Prostate gland (tissue), 2 donors: Measurements from ENCODE around the gene MAGI3. TPM values are rescaled to one million over a fixed set of nuclear protein-coding genes. Genes with fewer than 3 reads are reported as not detected.

Experiments used
- DNase-seq: peaks from one replicate; pipeline ENCODE4 v3.0.0-alpha.2; 2019; ENCODE audit warnings: low spot score
- H3K27ac ChIP-seq, 2 donors: fragments of 200-600 bp; sonication (generic); 2 replicates each; pipeline ENCODE4 v1.5.1; 2017 to 2019
- H3K27me3 ChIP-seq: fragments of 200-600 bp; sonication (generic); replicated peaks from 2 replicates; pipeline ENCODE4 v1.5.1; 2019; ENCODE audit not compliant: insufficient read depth
- H3K36me3 ChIP-seq, 2 donors: fragments of 200-600 bp; sonication (generic); 1 replicate in 1 of 2; 2 replicates in 1 of 2; pipeline versions ENCODE4 v1.5.1 to v1.8.1; 2017 to 2019
- H3K4me1 ChIP-seq: fragments of 200-600 bp; sonication (generic); replicated peaks from 2 replicates; pipeline ENCODE4 v1.5.1; 2019
- H3K4me3 ChIP-seq, 2 donors: fragments of 200-600 bp; sonication (generic); 2 replicates each; pipeline ENCODE4 v1.5.1; 2017 to 2019
- H3K9me3 ChIP-seq: fragments of 200-600 bp; sonication (generic); 2 replicates; pipeline ENCODE4 v1.5.1; 2017
- POLR2A ChIP-seq: fragments of 450-650 bp; IDR thresholded peaks from one replicate; pipeline ENCODE4 v1.6.1; 2016; ENCODE audit warnings: antibody characterized with exemption, mild to moderate bottlenecking
- POLR2AphosphoS5 ChIP-seq: sonication (generic); formaldehyde crosslinking; IDR thresholded peaks from one replicate; pipeline ENCODE4 v1.6.1; 2017; ENCODE audit warnings: antibody characterized with exemption
- WGBS: methylation state at CpG from one replicate; pipeline ENCODE4 v1.1.5; 2018; 5-methylcytosine and 5-hydroxymethylcytosine counted together
- intact Hi-C: fragments of 100-400 bp; cut with DNase I; formaldehyde crosslinking; loops from one replicate; pipeline ENCODE4 v1.14.2; 2022
- total RNA-seq, 2 donors: library from RNA; depleted of rRNA; stranded (reverse); fragments of >200 nt; gene quantifications; one replicate each; pipeline ENCODE4 v1.1.0, GENCODE V29; 2016
- TF ChIP-seq, protein P1 (sequence below), 4 experiments: fragments of 200-600 bp in 2 of 4; fragments of 450-650 bp in 2 of 4; sonication (generic) in 2 of 4; IDR thresholded peaks; 1 replicate in 3 of 4; 2 replicates in 1 of 4; pipeline ENCODE4 v1.5.1; 2016 to 2019; ENCODE audit warnings: antibody characterized with exemption in 4 of 4, mild to moderate bottlenecking in 2 of 4, moderate library complexity in 2 of 4

The MAGI3 gene
- total RNA-seq, 2 donors from 2014 or later: 20.2 to 23.2 TPM

DNA sequence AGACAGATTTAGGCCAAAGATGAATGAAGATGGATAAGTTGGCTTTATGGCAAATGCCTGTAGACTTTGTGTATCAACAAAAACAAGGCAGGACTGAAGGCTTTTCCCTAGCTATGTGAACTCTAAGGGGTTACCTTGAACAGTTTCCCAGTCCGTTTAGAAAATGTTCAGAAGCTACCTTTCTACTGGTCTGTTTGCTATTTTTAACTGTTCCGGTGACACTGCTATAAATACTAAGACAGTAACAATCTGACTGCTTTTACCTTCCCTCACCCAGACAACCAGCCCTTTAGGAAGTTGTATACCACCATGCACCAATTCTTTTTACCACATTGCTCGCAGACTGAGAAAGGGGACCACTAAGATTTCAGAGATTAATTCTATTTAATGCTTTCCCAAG is 266.8 kb downstream of the MAGI3 start:
- intact Hi-C loops: no loop called here
- Histone ChIP-seq H3K27me3 (no peaks in the 10 kb centered on the region), H3K4me3 (no peak overlapping the region), H3K4me1 (no peaks in the 10 kb centered on the region), H3K36me3 (no peaks in the 10 kb centered on the region), H3K9me3 (no peaks in the 10 kb centered on the region), H3K27ac (no peak overlapping the region)
- TF ChIP-seq, protein P1, sequence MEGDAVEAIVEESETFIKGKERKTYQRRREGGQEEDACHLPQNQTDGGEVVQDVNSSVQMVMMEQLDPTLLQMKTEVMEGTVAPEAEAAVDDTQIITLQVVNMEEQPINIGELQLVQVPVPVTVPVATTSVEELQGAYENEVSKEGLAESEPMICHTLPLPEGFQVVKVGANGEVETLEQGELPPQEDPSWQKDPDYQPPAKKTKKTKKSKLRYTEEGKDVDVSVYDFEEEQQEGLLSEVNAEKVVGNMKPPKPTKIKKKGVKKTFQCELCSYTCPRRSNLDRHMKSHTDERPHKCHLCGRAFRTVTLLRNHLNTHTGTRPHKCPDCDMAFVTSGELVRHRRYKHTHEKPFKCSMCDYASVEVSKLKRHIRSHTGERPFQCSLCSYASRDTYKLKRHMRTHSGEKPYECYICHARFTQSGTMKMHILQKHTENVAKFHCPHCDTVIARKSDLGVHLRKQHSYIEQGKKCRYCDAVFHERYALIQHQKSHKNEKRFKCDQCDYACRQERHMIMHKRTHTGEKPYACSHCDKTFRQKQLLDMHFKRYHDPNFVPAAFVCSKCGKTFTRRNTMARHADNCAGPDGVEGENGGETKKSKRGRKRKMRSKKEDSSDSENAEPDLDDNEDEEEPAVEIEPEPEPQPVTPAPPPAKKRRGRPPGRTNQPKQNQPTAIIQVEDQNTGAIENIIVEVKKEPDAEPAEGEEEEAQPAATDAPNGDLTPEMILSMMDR (IDR thresholded peaks at IDR 0.05): no peak
- TF ChIP-seq POLR2AphosphoS5 (no peak), POLR2A (no peak)
- whole genome bisulfite sequencing: 48% methylated on average over 3 of the region's 3 CpGs
- no peak for DNase-seq

GRCh38 chr1:113657556-113658063 is 267.3 kb downstream of the MAGI3 start:
- Histone ChIP-seq H3K9me3 (no peaks in the 10 kb centered on the region), H3K4me3 (no peak overlapping the region), H3K4me1 (no peaks in the 10 kb centered on the region), H3K27me3 (no peaks in the 10 kb centered on the region), H3K27ac (no peak overlapping the region), H3K36me3 (no peaks in the 10 kb centered on the region)
- TF ChIP-seq POLR2A (no peak), POLR2AphosphoS5 (no peak)
- TF ChIP-seq, protein P1 (IDR thresholded peaks at IDR 0.05): no peak
- no peak for DNase-seq
- intact Hi-C loops: no loop called here
- WGBS: 55% methylated on average over 3 of the region's 3 CpGs

GRCh38 chr1:113659035-113659434 is 268.7 kb downstream of the MAGI3 start:
- Histone ChIP-seq H3K4me3 (no peak overlapping the region), H3K4me1 (no peaks in the 10 kb centered on the region), H3K27me3 (no peaks in the 10 kb centered on the region), H3K27ac (no peak overlapping the region), H3K36me3 (no peaks in the 10 kb centered on the region), H3K9me3 (no peaks in the 10 kb centered on the region)
- TF ChIP-seq, protein P1 (IDR thresholded peaks at IDR 0.05): no peak
- TF ChIP-seq POLR2AphosphoS5 (no peak), POLR2A (no peak)
- no peak for DNase-seq
- intact Hi-C loops: no loop called here
- 52% methylated on average over 9 of the region's 9 CpGs for WGBS

GRCh38 chr1:113659556-113659955 is 269.2 kb downstream of the MAGI3 start:
- no peaks in the 10 kb centered on the region for H3K4me1 ChIP-seq
- 77% methylated on average over 4 of the region's 4 CpGs for WGBS
- H3K27ac ChIP-seq: no peak overlapping the region
- no peaks in the 10 kb centered on the region for H3K27me3 ChIP-seq
- intact Hi-C loops: no loop called here
- H3K36me3 ChIP-seq: no peaks in the 10 kb centered on the region
- no peak overlapping the region for H3K4me3 ChIP-seq
- DNase-seq: no peak
- TF ChIP-seq POLR2A (no peak), POLR2AphosphoS5 (no peak)
- TF ChIP-seq, protein P1 (IDR thresholded peaks at IDR 0.05): no peak
- H3K9me3 ChIP-seq: no peaks in the 10 kb centered on the region

- 77% methylated on average over 3 of the region's 3 CpGs for WGBS
- intact Hi-C loops: no loop called here
- H3K27me3 ChIP-seq: no peaks in the 10 kb centered on the region
- no peaks in the 10 kb centered on the region for H3K36me3 ChIP-seq
- H3K9me3 ChIP-seq: no peaks in the 10 kb centered on the region
- no peak overlapping the region for H3K27ac ChIP-seq
- TF ChIP-seq POLR2A: no peak
- no peak for TF ChIP-seq POLR2AphosphoS5
- TF ChIP-seq, protein P1 (IDR thresholded peaks at IDR 0.05): no peak
- no peak for DNase-seq
- no peaks in the 10 kb centered on the region for H3K4me1 ChIP-seq
- H3K4me3 ChIP-seq: no peak overlapping the region
Observed at GRCh38 chr1:113660088-113660487, 269.8 kb downstream of the MAGI3 start.
